ENCODE measurements around the gene FARS2.

DNA sequence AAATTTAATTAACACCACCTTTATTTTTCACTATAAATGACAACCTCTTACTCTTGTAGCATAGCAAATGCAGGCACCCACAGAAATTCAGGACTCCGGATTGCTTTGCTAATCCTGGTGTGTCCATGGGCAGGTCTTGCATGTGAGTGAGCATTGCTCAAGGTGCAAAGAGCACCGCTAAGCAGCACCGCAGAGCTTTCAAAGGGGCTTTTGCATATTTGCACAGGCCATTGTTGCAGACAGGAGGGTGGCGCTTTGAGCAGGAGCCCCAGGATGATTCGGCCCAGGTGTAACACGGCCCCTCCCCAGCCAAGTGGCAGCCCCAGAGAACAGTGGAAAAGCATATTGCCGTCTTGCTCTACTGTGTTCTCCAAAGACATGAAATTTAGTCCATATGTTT, 452.2 kb downstream of the FARS2 start:
- TF ChIP-seq CTCF (IDR thresholded peaks at IDR 0.05) (no peak), POLR2A (IDR thresholded peaks at IDR 0.05) (no peak)

Measured in esophagus squamous epithelium (tissue), 4 donors.